HFFc6 (cell line): Measurements from ENCODE around the gene NOL7. TPM values are rescaled to one million over a fixed set of nuclear protein-coding genes. Genes with fewer than 3 reads are reported as not detected.

ENCODE experiments used
- DNase-seq: peaks from one replicate; pipeline ENCODE4 v3.0.0-alpha.2; 2018
- H3K27ac Mint-ChIP-seq: 2 replicates; pipeline ENCODE4 v1.8.0; 2020; ENCODE audit warnings: mild to moderate bottlenecking, mixed read lengths
- H3K27me3 Mint-ChIP-seq: 2 replicates; pipeline ENCODE4 v1.8.0; 2021; ENCODE audit warnings: mild to moderate bottlenecking, moderate library complexity, mixed read lengths; ENCODE audit not compliant: insufficient read depth
- H3K36me3 Mint-ChIP-seq: 2 replicates; pipeline ENCODE4 v1.8.0; 2021; ENCODE audit warnings: low read depth, mixed read lengths
- H3K4me1 Mint-ChIP-seq: 2 replicates; pipeline ENCODE4 v1.8.0; 2020; ENCODE audit warnings: low read depth, mixed read lengths
- H3K4me3 Mint-ChIP-seq: 2 replicates; pipeline ENCODE4 v1.8.0; 2020; ENCODE audit warnings: mild to moderate bottlenecking, moderate library complexity, mixed read lengths
- H3K9me3 Mint-ChIP-seq: 2 replicates; pipeline ENCODE4 v1.8.0; 2020; ENCODE audit warnings: mild to moderate bottlenecking, mixed read lengths
- CTCF ChIP-seq: fragments of 200-600 bp; sonication (generic); IDR thresholded peaks from 2 replicates; pipeline ENCODE4 v1.5.0; 2021; ENCODE audit warnings: antibody characterized with exemption, mild to moderate bottlenecking
- long read RNA-seq: library from polyadenylated mRNA; unstranded; transcript quantifications from one replicate; pipeline ENCODE4 v2.0.0, GENCODE V29; 2019
- total RNA-seq, 6 experiments: library from RNA; stranded (reverse); fragmentation: NEBNext Ultra II Directional; extraction: Animal tissue kit (Norgen Biotek cat#: 25700); gene quantifications; 2 replicates in 1 of 6; 3 replicates in 5 of 6; pipeline ENCODE4 v1.2.3, GENCODE V29; 2021

The NOL7 gene
- total RNA-seq, result 10 to 100 TPM; 68.4 to 89.6 (median 84.8) TPM
- long read RNA-seq, transcript NOL7-201 (4 exons, 646 nt), result minor isoform, 9 of 145 reads
- long read RNA-seq, transcript NOL7-202 (8 exons, 1,184 nt), result major isoform, 97 of 145 reads
- long read RNA-seq, partial matches to known transcripts, result 36 of 145 reads
- long read RNA-seq, other reads (novel, unspliced or antisense), result 2 of 145 reads

GRCh38 chr6:13614926-13615791, at the start of gene NOL7:
TSS of gene NOL7 (plus strand) at chr6:13615335. CDS start at chr6:13615359, 24 bp downstream.
- peak within 1 kb of the TSS; percentile 97 for H3K27ac Mint-ChIP-seq
- peaks cover 32% of the 10 kb centered on the region for H3K36me3 Mint-ChIP-seq
- H3K4me1 Mint-ChIP-seq, result peaks cover 29% of the 10 kb centered on the region
- H3K4me3 Mint-ChIP-seq, result peak within 1 kb of the TSS; percentile 100
- no peaks in the 10 kb centered on the region; the same call in 1 of the 2 replicates for H3K9me3 Mint-ChIP-seq
- peak; percentile 93 for TF ChIP-seq CTCF
- H3K27me3 Mint-ChIP-seq, result no peaks in the 10 kb centered on the region
- peak; percentile 98 for DNase-seq

DNA sequence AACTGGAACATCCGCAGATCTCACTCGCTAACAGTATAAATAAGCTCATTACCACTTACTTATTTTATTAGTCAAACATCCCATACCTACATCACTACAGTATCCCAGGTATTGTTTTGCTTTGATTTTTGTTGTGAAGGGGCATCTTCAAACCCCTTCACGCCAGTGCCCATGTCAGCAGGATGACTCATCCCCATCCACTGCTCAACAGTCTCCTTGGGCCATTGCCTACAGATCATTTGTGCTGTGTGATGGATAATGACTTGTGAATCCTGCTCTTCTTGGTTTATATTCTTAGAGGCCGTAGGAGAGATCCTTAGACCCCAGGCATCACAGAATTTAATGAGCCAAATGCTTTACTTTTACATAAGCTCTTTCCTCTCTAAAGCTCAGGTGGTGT, 49.2 kb upstream of the NOL7 start:
- DNase-seq, result no peak
- Mint-ChIP-seq H3K4me1 (no peaks in the 10 kb centered on the region), H3K9me3 (no peaks in the 10 kb centered on the region), H3K27ac (no peak overlapping the region), H3K27me3 (peaks cover 8% of the 10 kb centered on the region), H3K4me3 (no peak overlapping the region), H3K36me3 (no peaks in the 10 kb centered on the region)
- no peak for TF ChIP-seq CTCF

GRCh38 chr6:13566500-13566899, 48.6 kb upstream of the NOL7 start:
- Mint-ChIP-seq H3K4me3 (no peak overlapping the region), H3K27me3 (peaks cover 8% of the 10 kb centered on the region), H3K36me3 (no peaks in the 10 kb centered on the region), H3K27ac (no peak overlapping the region), H3K9me3 (no peaks in the 10 kb centered on the region), H3K4me1 (no peaks in the 10 kb centered on the region)
- no peak for DNase-seq
- no peak for TF ChIP-seq CTCF

DNA sequence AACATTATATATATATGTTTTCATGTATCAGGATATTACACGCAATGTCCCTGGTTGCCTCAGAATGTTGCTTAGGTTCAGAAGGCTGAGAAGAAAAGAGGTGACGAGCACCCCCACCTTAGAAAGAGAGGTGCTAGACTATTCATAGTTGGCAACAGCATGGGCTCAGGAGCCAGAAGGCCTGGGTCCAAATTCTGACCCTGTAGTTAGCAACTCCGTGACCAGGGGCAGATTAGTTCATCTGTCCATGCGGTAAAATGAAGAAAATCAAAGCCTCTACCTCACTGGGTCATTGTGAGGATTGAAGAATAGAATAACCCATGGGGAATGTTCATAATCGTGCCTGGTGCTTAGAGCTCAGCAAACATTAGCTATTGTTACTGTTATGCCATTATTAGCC, 46.2 kb upstream of the NOL7 start:
- Mint-ChIP-seq H3K9me3 (no peaks in the 10 kb centered on the region), H3K4me1 (peaks cover 10% of the 10 kb centered on the region), H3K27ac (no peak overlapping the region), H3K36me3 (peaks cover 9% of the 10 kb centered on the region; the same call in 1 of the 2 replicates), H3K27me3 (peaks cover 6% of the 10 kb centered on the region), H3K4me3 (no peak overlapping the region)
- TF ChIP-seq CTCF, result no peak
- DNase-seq, result no peak

GRCh38 chr6:13572240-13572639, 42.9 kb upstream of the NOL7 start:
- DNase-seq, result no peak
- peaks cover 2% of the 10 kb centered on the region for H3K27me3 Mint-ChIP-seq
- TF ChIP-seq CTCF, result no peak
- H3K4me3 Mint-ChIP-seq, result no peak overlapping the region; the same call in 1 of the 2 replicates
- H3K36me3 Mint-ChIP-seq, result peaks cover 9% of the 10 kb centered on the region; the same call in 1 of the 2 replicates
- H3K9me3 Mint-ChIP-seq, result no peaks in the 10 kb centered on the region
- H3K4me1 Mint-ChIP-seq, result peaks cover 18% of the 10 kb centered on the region
- no peak overlapping the region for H3K27ac Mint-ChIP-seq
